ENCODE measurements around the gene RPS6KB2.
"Not testable (repeated sequence)": the region's sequence is repeated elsewhere in the genome, so short reads cannot be mapped to it uniquely, and the experiment has no call there.

Gene RPS6KB2

DNA sequence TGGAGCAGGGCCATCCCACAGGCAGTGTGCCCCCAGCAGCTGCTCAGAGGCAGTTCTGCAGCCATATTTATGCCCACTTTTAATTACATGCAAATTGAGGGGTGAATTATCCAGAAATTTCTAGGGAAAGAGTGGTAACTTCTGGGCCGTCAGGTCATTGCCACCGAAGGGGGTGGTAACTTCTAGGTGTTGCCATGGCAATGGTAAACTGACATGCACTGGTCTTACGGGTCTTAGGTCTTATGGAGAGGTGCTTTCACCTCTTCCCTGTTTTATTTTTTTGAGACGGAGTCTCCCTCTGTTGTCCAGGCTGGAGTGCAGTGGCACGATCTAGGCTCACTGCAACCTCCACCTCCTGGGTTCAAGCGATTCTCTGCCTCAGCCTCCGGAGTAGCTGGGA, 44.6 kb downstream of the RPS6KB2 start:
- Histone ChIP-seq H3K27me3 (ENCODE audit: insufficient read depth, low read length) (no peaks in the 10 kb centered on the region), H3K27ac (ENCODE audit: low read depth, low read length) (no peak overlapping the region), H2AFZ (ENCODE audit: low read length, unreplicated experiment) (no peak overlapping the region), H3K4me1 (ENCODE audit: control insufficient read depth, insufficient read depth, low read length, unreplicated experiment) (peaks cover 5% of the 10 kb centered on the region), H3K4me3 (ENCODE audit: low read depth, low read length) (no peak overlapping the region), H3K79me2 (ENCODE audit: control insufficient read depth, insufficient read depth, low read length, unreplicated experiment) (peaks cover 2% of the 10 kb centered on the region), H3K36me3 (ENCODE audit: insufficient read depth, low read length) (no peaks in the 10 kb centered on the region)

GRCh38 chr11:67476692-67477091, 48.4 kb downstream of the RPS6KB2 start:
- not testable (repeated sequence) for H3K27me3 ChIP-seq (ENCODE audit: insufficient read depth, low read length); H2AFZ ChIP-seq (ENCODE audit: low read length, unreplicated experiment); H3K4me1 ChIP-seq (ENCODE audit: control insufficient read depth, insufficient read depth, low read length, unreplicated experiment); H3K27ac ChIP-seq (ENCODE audit: low read depth, low read length); H3K79me2 ChIP-seq (ENCODE audit: control insufficient read depth, insufficient read depth, low read length, unreplicated experiment); H3K4me3 ChIP-seq (ENCODE audit: low read depth, low read length); H3K36me3 ChIP-seq (ENCODE audit: insufficient read depth, low read length)

- not testable (repeated sequence) for H3K27me3 ChIP-seq (ENCODE audit: insufficient read depth, low read length); H3K36me3 ChIP-seq (ENCODE audit: insufficient read depth, low read length); H2AFZ ChIP-seq (ENCODE audit: low read length, unreplicated experiment); H3K27ac ChIP-seq (ENCODE audit: low read depth, low read length); H3K4me1 ChIP-seq (ENCODE audit: control insufficient read depth, insufficient read depth, low read length, unreplicated experiment); H3K4me3 ChIP-seq (ENCODE audit: low read depth, low read length); H3K79me2 ChIP-seq (ENCODE audit: control insufficient read depth, insufficient read depth, low read length, unreplicated experiment)
These were observed 49.2 kb downstream of the RPS6KB2 start for GRCh38 chr11:67477344-67478050.

- H3K4me1 ChIP-seq (ENCODE audit: control insufficient read depth, insufficient read depth, low read length, unreplicated experiment), result peaks cover 6% of the 10 kb centered on the region
- H3K27ac ChIP-seq (ENCODE audit: low read depth, low read length), result peak overlapping the region; percentile 73
- peak overlapping the region; percentile 88 for H2AFZ ChIP-seq (ENCODE audit: low read length, unreplicated experiment)
- no peaks in the 10 kb centered on the region for H3K27me3 ChIP-seq (ENCODE audit: insufficient read depth, low read length)
- peaks cover 14% of the 10 kb centered on the region for H3K79me2 ChIP-seq (ENCODE audit: control insufficient read depth, insufficient read depth, low read length, unreplicated experiment)
- H3K4me3 ChIP-seq (ENCODE audit: low read depth, low read length), result peak overlapping the region; percentile 81
- no peaks in the 10 kb centered on the region for H3K36me3 ChIP-seq (ENCODE audit: insufficient read depth, low read length)
These were observed 54.1 kb downstream of the RPS6KB2 start for GRCh38 chr11:67482275-67482826.

GRCh38 chr11:67482827-67483798, 54.8 kb downstream of the RPS6KB2 start, which contains the start of gene AIP:
Gene AIP, plus strand, starts transcription at chr11:67483026. Its CDS starts 133 bp downstream, at chr11:67483159.
- peak within 1 kb of the TSS; percentile 81 for H3K4me3 ChIP-seq (ENCODE audit: low read depth, low read length)
- H3K36me3 ChIP-seq (ENCODE audit: insufficient read depth, low read length), result no peaks in the 10 kb centered on the region
- peaks cover 14% of the 10 kb centered on the region for H3K79me2 ChIP-seq (ENCODE audit: control insufficient read depth, insufficient read depth, low read length, unreplicated experiment)
- peaks cover 6% of the 10 kb centered on the region for H3K4me1 ChIP-seq (ENCODE audit: control insufficient read depth, insufficient read depth, low read length, unreplicated experiment)
- peak within 1 kb of the TSS; percentile 73 for H3K27ac ChIP-seq (ENCODE audit: low read depth, low read length)
- peak within 1 kb of the TSS; percentile 88 for H2AFZ ChIP-seq (ENCODE audit: low read length, unreplicated experiment)
- H3K27me3 ChIP-seq (ENCODE audit: insufficient read depth, low read length), result no peaks in the 10 kb centered on the region

DNA sequence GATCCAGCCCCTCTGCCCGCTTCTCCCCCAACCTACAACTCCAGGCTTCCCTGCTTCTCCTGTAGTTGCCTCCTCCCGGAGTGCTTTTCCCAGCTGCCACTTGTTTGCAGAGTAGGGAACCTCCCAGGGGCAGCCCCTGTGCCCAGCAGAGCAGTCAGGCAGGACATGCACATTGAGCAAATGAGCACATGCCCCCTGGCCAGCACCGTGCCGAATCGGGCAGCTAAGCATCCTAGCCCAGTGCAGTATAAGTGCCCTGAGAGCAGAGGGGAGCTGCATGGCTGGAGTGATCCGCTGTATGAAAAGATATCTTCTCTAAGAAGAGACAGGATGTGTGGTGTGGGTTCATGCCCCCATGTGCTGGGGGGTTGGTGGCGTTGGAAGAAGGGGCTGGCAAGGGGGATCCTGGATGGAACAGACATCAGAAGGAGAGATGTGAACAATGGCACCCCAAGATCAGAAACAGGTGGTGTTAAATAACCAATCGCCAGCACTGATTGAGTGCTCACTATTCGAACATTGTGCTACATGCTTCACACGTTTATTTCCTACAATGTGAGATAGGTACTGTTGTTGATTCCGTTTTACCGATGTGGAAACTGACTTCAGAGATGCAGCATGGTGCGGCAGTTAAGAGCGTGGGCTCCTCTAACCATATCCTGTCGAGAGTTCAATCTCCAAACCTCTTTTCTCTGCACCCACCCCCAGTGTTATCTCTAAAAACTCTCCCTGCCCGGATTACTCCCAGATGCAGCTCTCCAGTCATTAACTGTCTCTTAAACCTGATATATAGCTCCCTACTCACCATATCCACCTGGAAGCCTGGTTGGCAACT, 55.8 kb downstream of the RPS6KB2 start:
- H3K36me3 ChIP-seq (ENCODE audit: insufficient read depth, low read length), result no peaks in the 10 kb centered on the region
- H3K4me1 ChIP-seq (ENCODE audit: control insufficient read depth, insufficient read depth, low read length, unreplicated experiment), result peaks cover 6% of the 10 kb centered on the region
- peak overlapping the region; percentile 81 for H3K4me3 ChIP-seq (ENCODE audit: low read depth, low read length)
- H3K79me2 ChIP-seq (ENCODE audit: control insufficient read depth, insufficient read depth, low read length, unreplicated experiment), result peaks cover 14% of the 10 kb centered on the region
- no peaks in the 10 kb centered on the region for H3K27me3 ChIP-seq (ENCODE audit: insufficient read depth, low read length)
- H3K27ac ChIP-seq (ENCODE audit: low read depth, low read length), result no peak overlapping the region
- H2AFZ ChIP-seq (ENCODE audit: low read length, unreplicated experiment), result no peak overlapping the region

GRCh38 chr11:67484847-67485311, 56.6 kb downstream of the RPS6KB2 start:
- Histone ChIP-seq H3K36me3 (ENCODE audit: insufficient read depth, low read length) (no peaks in the 10 kb centered on the region), H3K27me3 (ENCODE audit: insufficient read depth, low read length) (no peaks in the 10 kb centered on the region), H3K4me1 (ENCODE audit: control insufficient read depth, insufficient read depth, low read length, unreplicated experiment) (peaks cover 6% of the 10 kb centered on the region), H2AFZ (ENCODE audit: low read length, unreplicated experiment) (no peak overlapping the region), H3K4me3 (ENCODE audit: low read depth, low read length) (no peak overlapping the region), H3K27ac (ENCODE audit: low read depth, low read length) (no peak overlapping the region), H3K79me2 (ENCODE audit: control insufficient read depth, insufficient read depth, low read length, unreplicated experiment) (peaks cover 14% of the 10 kb centered on the region)
